ENCODE data around the gene ATP10B. TPM values are rescaled to one million over a fixed set of nuclear protein-coding genes. Genes with fewer than 3 reads are reported as not detected.

Gene ATP10B
- polyA plus RNA-seq, 1 of the 3 experiments (the other 2 are of a cell fraction): not detected

DNA sequence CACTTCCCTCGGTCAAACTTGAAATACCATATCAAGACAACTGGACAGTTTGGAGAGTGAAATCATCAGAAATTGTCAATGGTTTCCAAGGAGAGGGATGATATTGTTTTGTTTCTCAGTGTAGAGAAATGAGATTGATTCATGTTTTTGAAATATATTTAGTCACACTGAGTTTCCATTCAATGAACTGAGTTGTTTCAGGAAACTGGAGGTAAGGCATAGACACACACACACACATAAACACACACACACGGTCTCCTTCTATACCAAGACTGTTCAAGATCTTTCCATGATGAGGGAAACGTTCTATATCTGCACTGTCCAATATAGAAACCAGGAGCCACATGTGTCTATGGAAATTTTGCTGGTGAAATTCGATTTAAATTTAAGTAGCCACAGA is 247.5 kb downstream of the ATP10B start:
- ChIA-PET POLR2A (no interaction called here), CTCF (interaction anchor here (1.3 kb wide), 1 partner anchor 166 kb away, joined by 4 read pairs; no protein-coding TSS in a partner anchor)
- H3K9me3 ChIP-seq: no peaks in the 10 kb centered on the region
- no peaks in the 10 kb centered on the region for H3K4me1 ChIP-seq (ENCODE audit: control insufficient read depth in 1 of 2, insufficient read depth in 2 of 2, low read depth in 1 of 2, low read length in 1 of 2)
- no peaks in the 10 kb centered on the region for H3K9me2 ChIP-seq
- no peaks in the 10 kb centered on the region for H3K79me2 ChIP-seq (ENCODE audit: insufficient read depth)
- H3K4me2 ChIP-seq: no peak overlapping the region
- no peak overlapping the region for H3K9ac ChIP-seq
- H3F3A ChIP-seq (replicated peaks; ENCODE audit: insufficient read depth): no peaks in the 10 kb centered on the region
- no peak overlapping the region for H3K4me3 ChIP-seq (ENCODE audit: low read depth in 2 of 2, low read length in 1 of 2)
- no peaks in the 10 kb centered on the region for H3K36me3 ChIP-seq (replicated peaks in 1 of 2; ENCODE audit: control insufficient read depth in 1 of 2, insufficient read depth in 2 of 2, low read length in 1 of 2)
- TF ChIP-seq USF1 (IDR thresholded peaks at IDR 0.05; ENCODE audit: borderline replicate concordance, low read depth) (no peak), FOSL2 (IDR thresholded peaks at IDR 0.05; ENCODE audit: borderline replicate concordance, low read depth) (no peak), CHD2 (IDR thresholded peaks at IDR 0.05; ENCODE audit: low read length, partially characterized antibody) (no peak)
- TF ChIP-seq, protein P1, sequence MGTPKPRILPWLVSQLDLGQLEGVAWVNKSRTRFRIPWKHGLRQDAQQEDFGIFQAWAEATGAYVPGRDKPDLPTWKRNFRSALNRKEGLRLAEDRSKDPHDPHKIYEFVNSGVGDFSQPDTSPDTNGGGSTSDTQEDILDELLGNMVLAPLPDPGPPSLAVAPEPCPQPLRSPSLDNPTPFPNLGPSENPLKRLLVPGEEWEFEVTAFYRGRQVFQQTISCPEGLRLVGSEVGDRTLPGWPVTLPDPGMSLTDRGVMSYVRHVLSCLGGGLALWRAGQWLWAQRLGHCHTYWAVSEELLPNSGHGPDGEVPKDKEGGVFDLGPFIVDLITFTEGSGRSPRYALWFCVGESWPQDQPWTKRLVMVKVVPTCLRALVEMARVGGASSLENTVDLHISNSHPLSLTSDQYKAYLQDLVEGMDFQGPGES (IDR thresholded peaks at IDR 0.05; ENCODE audit: low read depth, low read length): no peak
- no peak for DNase-seq
- no peak overlapping the region for H3K27ac ChIP-seq (ENCODE audit: low read depth in 2 of 2, low read length in 1 of 2)
- no peak overlapping the region for H2AFZ ChIP-seq (ENCODE audit: low read depth)
- no peaks in the 10 kb centered on the region for H4K20me1 ChIP-seq (ENCODE audit: insufficient read depth)
- 0% methylated on average over 4 of the region's 4 CpGs for WGBS (ENCODE audit: low lambda C conversion rate)
- H3K27me3 ChIP-seq (ENCODE audit: insufficient read depth): no peaks in the 10 kb centered on the region

GRCh38 chr5:160602744-160603143 is 249.3 kb downstream of the ATP10B start:
- no peak overlapping the region for H3K9ac ChIP-seq
- TF ChIP-seq ZBTB33 (IDR thresholded peaks at IDR 0.05; ENCODE audit: borderline replicate concordance, low read depth) (no peak), RXRA (IDR thresholded peaks at IDR 0.05; ENCODE audit: borderline replicate concordance, low read depth) (no peak), MEF2A (IDR thresholded peaks at IDR 0.05; ENCODE audit: borderline replicate concordance, low read depth) (no peak), EP300 (IDR thresholded peaks at IDR 0.05; ENCODE audit: borderline replicate concordance in 1 of 2, low read depth in 1 of 2, low read length in 1 of 2) (no peak), CTCF (IDR thresholded peaks at IDR 0.05) (no peak), USF1 (IDR thresholded peaks at IDR 0.05; ENCODE audit: borderline replicate concordance, low read depth) (no peak), TAF1 (IDR thresholded peaks at IDR 0.05; ENCODE audit: borderline replicate concordance, low read depth, low read length) (no peak), FOSL2 (IDR thresholded peaks at IDR 0.05; ENCODE audit: borderline replicate concordance, low read depth) (no peak), TCF12 (IDR thresholded peaks at IDR 0.05) (no peak), GABPA (IDR thresholded peaks at IDR 0.05; ENCODE audit: low read depth) (no peak), RCOR1 (IDR thresholded peaks at IDR 0.05; ENCODE audit: low read length) (no peak), ELF1 (IDR thresholded peaks at IDR 0.05) (no peak), RAD21 (IDR thresholded peaks at IDR 0.05; ENCODE audit: low read length) (no peak), GATA2 (CRISPR knock-in tag; IDR thresholded peaks at IDR 0.05) (no peak)
- TF ChIP-seq, protein P2, sequence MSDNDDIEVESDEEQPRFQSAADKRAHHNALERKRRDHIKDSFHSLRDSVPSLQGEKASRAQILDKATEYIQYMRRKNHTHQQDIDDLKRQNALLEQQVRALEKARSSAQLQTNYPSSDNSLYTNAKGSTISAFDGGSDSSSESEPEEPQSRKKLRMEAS (IDR thresholded peaks at IDR 0.05; ENCODE audit: low read depth): no peak
- CTCF ChIA-PET: no interaction called here
- no peaks in the 10 kb centered on the region for H4K20me1 ChIP-seq (ENCODE audit: insufficient read depth)
- WGBS (ENCODE audit: low lambda C conversion rate): 17% methylated on average over 3 of the region's 4 CpGs
- no peak overlapping the region for H3K4me2 ChIP-seq
- H3K27me3 ChIP-seq (ENCODE audit: insufficient read depth): no peaks in the 10 kb centered on the region
- H3K36me3 ChIP-seq (replicated peaks in 1 of 2; ENCODE audit: control insufficient read depth in 1 of 2, insufficient read depth in 2 of 2, low read length in 1 of 2): no peaks in the 10 kb centered on the region
- H2AFZ ChIP-seq (ENCODE audit: low read depth): no peak overlapping the region
- no peaks in the 10 kb centered on the region for H3K4me1 ChIP-seq (ENCODE audit: control insufficient read depth in 1 of 2, insufficient read depth in 2 of 2, low read depth in 1 of 2, low read length in 1 of 2)
- POLR2A ChIA-PET: no interaction called here
- no peak overlapping the region for H3K4me3 ChIP-seq (ENCODE audit: low read depth in 2 of 2, low read length in 1 of 2)
- no peak for DNase-seq
- H3K27ac ChIP-seq (ENCODE audit: low read depth in 2 of 2, low read length in 1 of 2): no peak overlapping the region
- H3F3A ChIP-seq (replicated peaks; ENCODE audit: insufficient read depth): no peaks in the 10 kb centered on the region
- no peaks in the 10 kb centered on the region for H3K9me3 ChIP-seq
- no peaks in the 10 kb centered on the region for H3K9me2 ChIP-seq
- no peaks in the 10 kb centered on the region for H3K79me2 ChIP-seq (ENCODE audit: insufficient read depth)

Data from SK-N-SH (cell line).